Gastroesophageal sphincter (tissue), 3 donors: ENCODE data around the gene SEPTIN2.

Experiments used
- EP300 ChIP-seq: sonication (generic); formaldehyde crosslinking; IDR thresholded peaks from one replicate; pipeline ENCODE4 v1.6.1; 2017; ENCODE audit warnings: antibody characterized with exemption, mild to moderate bottlenecking
- POLR2AphosphoS5 ChIP-seq: sonication (generic); formaldehyde crosslinking; IDR thresholded peaks from one replicate; pipeline ENCODE4 v1.6.1; 2017; ENCODE audit warnings: antibody characterized with exemption
- TF ChIP-seq, protein P1 (sequence below), 4 experiments: fragments of 200-600 bp in 2 of 4; fragments of 450-650 bp in 2 of 4; sonication (generic) in 1 of 4; IDR thresholded peaks; one replicate each; pipeline ENCODE4 v1.5.1; 2017 to 2019; ENCODE audit warnings: antibody characterized with exemption in 4 of 4, mild to moderate bottlenecking in 2 of 4, moderate library complexity in 2 of 4

DNA sequence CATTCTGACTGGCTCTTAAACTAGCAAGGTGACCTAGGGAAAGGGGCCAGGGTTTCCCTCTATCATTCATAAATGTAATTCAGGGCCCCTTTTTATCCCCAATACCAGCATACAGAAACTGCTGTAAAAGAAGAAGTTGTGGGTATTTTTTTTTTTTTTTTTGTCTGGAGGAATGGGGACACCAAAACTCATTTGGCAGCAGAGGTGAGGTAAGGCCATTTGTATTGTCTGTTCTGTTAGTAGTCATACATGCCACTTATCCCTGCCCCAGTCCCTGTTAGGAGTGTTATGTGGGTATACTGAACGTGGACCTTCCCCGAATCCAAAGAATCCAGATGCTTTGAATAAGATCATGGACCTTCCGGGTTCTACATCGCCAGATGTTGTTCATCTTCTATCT lies 1.7 kb downstream of the SEPTIN2 start:
- TF ChIP-seq, protein P1, sequence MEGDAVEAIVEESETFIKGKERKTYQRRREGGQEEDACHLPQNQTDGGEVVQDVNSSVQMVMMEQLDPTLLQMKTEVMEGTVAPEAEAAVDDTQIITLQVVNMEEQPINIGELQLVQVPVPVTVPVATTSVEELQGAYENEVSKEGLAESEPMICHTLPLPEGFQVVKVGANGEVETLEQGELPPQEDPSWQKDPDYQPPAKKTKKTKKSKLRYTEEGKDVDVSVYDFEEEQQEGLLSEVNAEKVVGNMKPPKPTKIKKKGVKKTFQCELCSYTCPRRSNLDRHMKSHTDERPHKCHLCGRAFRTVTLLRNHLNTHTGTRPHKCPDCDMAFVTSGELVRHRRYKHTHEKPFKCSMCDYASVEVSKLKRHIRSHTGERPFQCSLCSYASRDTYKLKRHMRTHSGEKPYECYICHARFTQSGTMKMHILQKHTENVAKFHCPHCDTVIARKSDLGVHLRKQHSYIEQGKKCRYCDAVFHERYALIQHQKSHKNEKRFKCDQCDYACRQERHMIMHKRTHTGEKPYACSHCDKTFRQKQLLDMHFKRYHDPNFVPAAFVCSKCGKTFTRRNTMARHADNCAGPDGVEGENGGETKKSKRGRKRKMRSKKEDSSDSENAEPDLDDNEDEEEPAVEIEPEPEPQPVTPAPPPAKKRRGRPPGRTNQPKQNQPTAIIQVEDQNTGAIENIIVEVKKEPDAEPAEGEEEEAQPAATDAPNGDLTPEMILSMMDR (IDR thresholded peaks at IDR 0.05) = no peak
- TF ChIP-seq POLR2AphosphoS5 (no peak), EP300 (no peak)
